IMR-90 (cell line): ENCODE data around the gene GRK5. TPM values are rescaled to one million over a fixed set of nuclear protein-coding genes. Genes with fewer than 3 reads are reported as not detected.

Source experiments
- ATAC-seq: fragments of 200-7000 bp; cut with Tn5 transposase; 2 replicates; pipeline ENCODE4 v1.9.1; 2020; ENCODE audit warnings: low read depth, mild to moderate bottlenecking, moderate library complexity
- BruUV-seq: library from RNA; stranded (reverse); fragments of 400-500 nt; replicated peaks from 2 replicates; lab custom pipeline; 2021; lab: Mats Ljungman, UMichigan
- CTCF ChIA-PET: fragments of 300-600 bp; formaldehyde crosslinking; extraction: SDS; loops from one replicate; lab custom pipeline; 2021; ENCODE audit warnings: antibody characterized with exemption; lab: Yijun Ruan, JAX
- POLR2A ChIA-PET: fragments of 300-600 bp; sonication (Branson Sonifier 250); formaldehyde crosslinking; loops from one replicate; lab custom pipeline; 2022; ENCODE audit warnings: antibody characterized with exemption; ENCODE audit not compliant: unreplicated experiment; lab: Charles Lee
- DNase-seq: peaks from one replicate; pipeline ENCODE4 v3.0.0; 2013
- H2AFZ ChIP-seq: replicated peaks from 2 replicates; pipeline ENCODE3; 2013; ENCODE audit warnings: low read length, mild to moderate bottlenecking; ENCODE audit not compliant: poor library complexity
- H2AK5ac ChIP-seq: 2 replicates; pipeline ENCODE4 v1.6.1; 2013; ENCODE audit warnings: low read depth, low read length, inconsistent platforms
- H2AK9ac ChIP-seq: replicated peaks from 2 replicates; pipeline ENCODE3; 2013; ENCODE audit warnings: mild to moderate bottlenecking, low read depth, low read length, moderate library complexity; ENCODE audit not compliant: poor library complexity
- H2BK120ac ChIP-seq: 2 replicates; pipeline ENCODE4 v1.6.1; 2013; ENCODE audit warnings: low read depth, low read length, inconsistent platforms
- H2BK15ac ChIP-seq: 3 replicates; pipeline ENCODE4 v1.6.1; 2013; ENCODE audit warnings: low read depth, low read length, inconsistent platforms
- H2BK20ac ChIP-seq: 2 replicates; pipeline ENCODE4 v1.6.1; 2013; ENCODE audit warnings: low read depth, mild to moderate bottlenecking, inconsistent platforms, low read length, moderate library complexity
- H2BK5ac ChIP-seq: 2 replicates; pipeline ENCODE4 v1.6.1; 2013; ENCODE audit warnings: mild to moderate bottlenecking, low read depth, low read length, inconsistent platforms; ENCODE audit not compliant: poor library complexity, severe bottlenecking
- H3K14ac ChIP-seq: replicated peaks from 2 replicates; pipeline ENCODE4 v1.6.1; 2013; ENCODE audit warnings: low read depth, low read length, inconsistent platforms
- H3K18ac ChIP-seq: 2 replicates; pipeline ENCODE4 v1.6.1; 2013; ENCODE audit warnings: low read depth, low read length, control low read depth
- H3K23ac ChIP-seq: 2 replicates; pipeline ENCODE4 v1.6.1; 2013; ENCODE audit warnings: low read depth, low read length, inconsistent platforms
- H3K27ac ChIP-seq: 2 replicates; pipeline ENCODE4 v1.5.1; 2013; ENCODE audit warnings: mild to moderate bottlenecking, control low read depth, low read length; ENCODE audit not compliant: insufficient read depth
- H3K27me3 ChIP-seq: 2 replicates; pipeline ENCODE4 v1.6.1; 2013; ENCODE audit warnings: low read length; ENCODE audit not compliant: control insufficient read depth, insufficient read depth
- H3K36me3 ChIP-seq: 2 replicates; pipeline ENCODE4 v1.6.1; 2013; ENCODE audit warnings: low read length, mixed read lengths; ENCODE audit not compliant: control insufficient read depth, insufficient read depth
- H3K4ac ChIP-seq: 2 replicates; pipeline ENCODE4 v1.6.1; 2013; ENCODE audit warnings: low read depth, low read length, inconsistent platforms
- H3K4me1 ChIP-seq: 2 replicates; pipeline ENCODE4 v1.6.1; 2013; ENCODE audit warnings: low read length, mixed read lengths; ENCODE audit not compliant: control insufficient read depth, insufficient read depth
- H3K4me2 ChIP-seq: 2 replicates; pipeline ENCODE4 v1.6.1; 2013; ENCODE audit warnings: low read depth, mild to moderate bottlenecking, control low read depth, low read length, moderate library complexity
- H3K4me3 ChIP-seq: 2 replicates; pipeline ENCODE4 v1.5.1; 2013; ENCODE audit warnings: low read depth, mild to moderate bottlenecking, control low read depth, low read length, moderate library complexity; ENCODE audit not compliant: insufficient read depth
- H3K56ac ChIP-seq: 2 replicates; pipeline ENCODE4 v1.6.1; 2013; ENCODE audit warnings: low read length, inconsistent platforms; ENCODE audit not compliant: insufficient read depth; ENCODE audit errors: extremely low read depth
- H3K79me1 ChIP-seq, 2 experiments: 2 replicates each; pipeline ENCODE4 v1.6.1; 2013; ENCODE audit warnings: low read length in 2 of 2, inconsistent platforms in 1 of 2, low read depth in 1 of 2
- H3K9ac ChIP-seq: 2 replicates; pipeline ENCODE4 v1.6.1; 2013; ENCODE audit warnings: low read depth, low read length, control low read depth
- H3K9me1 ChIP-seq: 2 replicates; pipeline ENCODE4 v1.6.1; 2013; ENCODE audit warnings: low read length, inconsistent platforms; ENCODE audit not compliant: insufficient read depth
- H3K9me3 ChIP-seq: 2 replicates; pipeline ENCODE4 v1.6.1; 2013; ENCODE audit warnings: low read length; ENCODE audit not compliant: control insufficient read depth, insufficient read depth
- H4K20me1 ChIP-seq: 2 replicates; pipeline ENCODE4 v1.6.1; 2013; ENCODE audit warnings: low read length, inconsistent platforms; ENCODE audit not compliant: insufficient read depth
- H4K5ac ChIP-seq: 2 replicates; pipeline ENCODE4 v1.6.1; 2013; ENCODE audit warnings: mild to moderate bottlenecking, low read depth, low read length, control low read depth
- H4K8ac ChIP-seq, 2 experiments: 2 replicates each; pipeline ENCODE4 v1.6.1; 2013; ENCODE audit warnings: low read depth in 2 of 2, low read length in 2 of 2, control low read depth in 1 of 2, inconsistent platforms in 1 of 2
- H4K91ac ChIP-seq: 2 replicates; pipeline ENCODE4 v1.6.1; 2013; ENCODE audit warnings: low read depth, low read length, inconsistent platforms; ENCODE audit not compliant: insufficient read depth
- CEBPB ChIP-seq: IDR thresholded peaks from 2 replicates; pipeline ENCODE4 v1.6.1; 2012; ENCODE audit warnings: low read depth, low read length, improper control_type of control experiment
- CHD1 ChIP-seq: IDR thresholded peaks from 2 replicates; pipeline ENCODE4 v1.6.1; 2012; ENCODE audit warnings: low read depth, low read length, improper control_type of control experiment
- ELK1 ChIP-seq: fragments of 150-350 bp; IDR thresholded peaks from 2 replicates; pipeline ENCODE4 v1.6.1; 2016; ENCODE audit warnings: low read depth, mild to moderate bottlenecking, low read length, moderate library complexity, borderline replicate concordance
- FOS ChIP-seq: fragments of 150-350 bp; IDR thresholded peaks from 2 replicates; pipeline ENCODE4 v1.6.1; 2016; ENCODE audit warnings: low read depth, low read length
- MAFK ChIP-seq: IDR thresholded peaks from 2 replicates; pipeline ENCODE4 v1.6.1; 2012; ENCODE audit warnings: low read depth, low read length, improper control_type of control experiment
- MAZ ChIP-seq: IDR thresholded peaks from 2 replicates; pipeline ENCODE4 v1.6.1; 2012; ENCODE audit warnings: low read depth, mild to moderate bottlenecking, low read length, improper control_type of control experiment, moderate library complexity, borderline replicate concordance
- MXI1 ChIP-seq: IDR thresholded peaks from 2 replicates; pipeline ENCODE4 v1.6.1; 2012; ENCODE audit warnings: low read depth, mild to moderate bottlenecking, low read length, moderate library complexity, borderline replicate concordance
- NFE2L2 ChIP-seq: fragments of 150-350 bp; IDR thresholded peaks from 2 replicates; pipeline ENCODE4 v1.6.1; 2016; ENCODE audit warnings: low read depth, mild to moderate bottlenecking, low read length
- POLR2A ChIP-seq: IDR thresholded peaks from 2 replicates; pipeline ENCODE4 v1.6.1; 2012; ENCODE audit warnings: mild to moderate bottlenecking, low read depth, low read length
- RCOR1 ChIP-seq: IDR thresholded peaks from 2 replicates; pipeline ENCODE4 v1.6.1; 2012; ENCODE audit warnings: mild to moderate bottlenecking, low read length, improper control_type of control experiment; ENCODE audit not compliant: insufficient replicate concordance
- RFX5 ChIP-seq: IDR thresholded peaks from 2 replicates; pipeline ENCODE4 v1.8.0; 2012; ENCODE audit warnings: low read depth, mild to moderate bottlenecking, low read length, moderate library complexity
- USF2 ChIP-seq: fragments of 150-350 bp; IDR thresholded peaks from 2 replicates; pipeline ENCODE4 v1.6.1; 2017; ENCODE audit warnings: mild to moderate bottlenecking, antibody characterized with exemption, low read length, low read depth
- WGBS, 2 experiments: methylation state at CpG; one replicate each; pipeline versions ENCODE4 v1.1.5 to v1.1.7; 2013; ENCODE audit warnings: missing lambda C conversion rate in 2 of 2; ENCODE audit not compliant: insufficient read length in 1 of 2; ENCODE audit errors: extremely low coverage in 2 of 2; 5-methylcytosine and 5-hydroxymethylcytosine counted together
- dilution Hi-C: fragments of 300-500 bp; cut with HindIII; formaldehyde crosslinking; loops from one replicate; pipeline ENCODE4 v1.14.3; 2018; ENCODE audit warnings: low sequenced_read_pairs; ENCODE audit not compliant: unreplicated experiment
- in situ Hi-C: fragments of 300-500 bp; cut with MboI; formaldehyde crosslinking; loops from 3 replicates; pipeline ENCODE4 v1.14.3; 2019; ENCODE audit warnings: low sequenced_read_pairs, inconsistent platforms, mixed read lengths
- intact Hi-C: fragments of 100-400 bp; cut with micrococcal nuclease; formaldehyde crosslinking; loops from 2 replicates; pipeline ENCODE4 v1.10.0; 2022
- polyA plus RNA-seq, 3 experiments: library from polyadenylated mRNA; depleted of rRNA; stranded (reverse); fragments of >200 nt; gene quantifications; 2 replicates each; pipeline ENCODE4 v1.2.3, GENCODE V29; 2012; ENCODE audit warnings: low replicate concordance in 1 of 3
- total RNA-seq: library from RNA; depleted of rRNA; stranded (reverse); fragments of >200 nt; gene quantifications from 2 replicates; pipeline ENCODE4 v1.2.3, GENCODE V29; 2012

GRK5 gene
- total and polyA plus RNA-seq, 2 of the 4 experiments (the other 2 are of a cell fraction), result 12.9 to 16.3 TPM

GRCh38 chr10:119393845-119394244, 186.5 kb downstream of the GRK5 start:
- CTCF ChIA-PET, result no interaction called here
- no peak overlapping the region for H3K4me3 ChIP-seq
- peaks cover 27% of the 10 kb centered on the region for H3K9me1 ChIP-seq
- H3K79me1 ChIP-seq, result peaks cover 27 to 66% of the 10 kb centered on the region in 2 experiments
- H3K56ac ChIP-seq, result no peak overlapping the region
- POLR2A ChIA-PET, result no interaction called here
- no peak overlapping the region for H2AK9ac ChIP-seq
- peak overlapping the region; percentile 16; the same call in 1 of the 2 replicates for H3K18ac ChIP-seq
- TF ChIP-seq NFE2L2, result no peak
- TF ChIP-seq USF2, result no peak
- no peak for TF ChIP-seq CHD1
- no peak for TF ChIP-seq FOS
- no peak for TF ChIP-seq RCOR1
- no peak for TF ChIP-seq MAZ
- TF ChIP-seq POLR2A, result no peak
- no peak for TF ChIP-seq ELK1
- no peak for TF ChIP-seq MAFK
- TF ChIP-seq CEBPB, result no peak
- TF ChIP-seq MXI1, result no peak
- no peak for TF ChIP-seq RFX5
- peak overlapping the region; percentile 16; the same call in 1 of the 2 replicates for H3K27ac ChIP-seq
- DNase-seq (no peak), ATAC-seq (no peak)
- peak overlapping the region; percentile 75 for H2BK5ac ChIP-seq
- H3K27me3 ChIP-seq, result no peaks in the 10 kb centered on the region
- H4K20me1 ChIP-seq, result peaks cover 7% of the 10 kb centered on the region; the same call in 1 of the 2 replicates
- H2BK20ac ChIP-seq, result no peak overlapping the region
- 0 out of 2 replicates have a peak, but pooled peaks cover under 1% of the 10 kb centered on the region for H3K9me3 ChIP-seq
- H2AK5ac ChIP-seq, result peak overlapping the region; percentile 83; the same call in 1 of the 2 replicates
- in situ Hi-C loops (no loop called here), intact Hi-C loops (no loop called here), dilution Hi-C loops (no loop called here)
- H3K14ac ChIP-seq, result peak overlapping the region; percentile 59; the same call in 1 of the 2 replicates
- H3K4ac ChIP-seq, result no peak overlapping the region
- no CpG with 5 or more reads among the region's 4 CpGs for WGBS, 2 experiments
- no peak overlapping the region for H2AFZ ChIP-seq
- H3K36me3 ChIP-seq, result peaks cover 43% of the 10 kb centered on the region
- no peak overlapping the region for H2BK120ac ChIP-seq
- peak overlapping the region; percentile 40; the same call in 1 of the 3 replicates for H2BK15ac ChIP-seq
- peak overlapping the region in 1 of 2 experiments; percentile 54; a peak in 1 of 4 replicates for H4K8ac ChIP-seq
- BruUV-seq, result no TSS peak
- H3K9ac ChIP-seq, result no peak overlapping the region
- H4K5ac ChIP-seq, result no peak overlapping the region; the same call in 1 of the 2 replicates
- peaks cover 22% of the 10 kb centered on the region for H3K4me1 ChIP-seq
- H3K23ac ChIP-seq, result no peak overlapping the region
- peak overlapping the region; percentile 7; the same call in 1 of the 2 replicates for H4K91ac ChIP-seq
- no peak overlapping the region for H3K4me2 ChIP-seq
